NT2/D1 (cell line): ENCODE data around the gene NDUFAF3.
A peak's percentile ranks its signal among the peaks of the same experiment; 100 is the strongest.

ENCODE experiments used
- DNase-seq: peaks from one replicate; pipeline ENCODE4 v3.0.0-alpha.2; 2011; ENCODE audit warnings: low read depth, low spot score
- H3K27me3 ChIP-seq: 2 replicates; pipeline ENCODE4 v1.6.0; 2011; ENCODE audit warnings: mild to moderate bottlenecking; ENCODE audit not compliant: insufficient read length, insufficient read depth
- H3K36me3 ChIP-seq: 2 replicates; pipeline ENCODE4 v1.6.1; 2011; ENCODE audit warnings: mild to moderate bottlenecking, low read length, mixed read lengths; ENCODE audit not compliant: insufficient read depth, insufficient read length
- H3K4me1 ChIP-seq: 2 replicates; pipeline ENCODE4 v1.5.1; 2011; ENCODE audit not compliant: insufficient read depth, insufficient read length
- H3K4me3 ChIP-seq: 2 replicates; pipeline ENCODE4 v1.5.1; 2011; ENCODE audit warnings: low read depth; ENCODE audit not compliant: insufficient read length
- H3K9ac ChIP-seq: 2 replicates; pipeline ENCODE4 v1.6.0; 2011; ENCODE audit warnings: low read depth; ENCODE audit not compliant: insufficient read length
- H3K9me3 ChIP-seq: 2 replicates; pipeline ENCODE4 v1.5.1; 2011; ENCODE audit warnings: mild to moderate bottlenecking, low read length; ENCODE audit not compliant: insufficient read depth
- SUZ12 ChIP-seq: IDR thresholded peaks from 2 replicates; pipeline ENCODE4 v1.6.1; 2011; ENCODE audit not compliant: insufficient read length, insufficient read depth; ENCODE audit errors: extremely low read depth
- YY1 ChIP-seq: IDR thresholded peaks from 2 replicates; pipeline ENCODE4 v1.6.1; 2011; ENCODE audit not compliant: insufficient read length, insufficient read depth
- ZNF274 ChIP-seq: IDR thresholded peaks from 2 replicates; pipeline ENCODE4 v1.6.1; 2011; ENCODE audit warnings: mild to moderate bottlenecking, low read depth, low read length

Gene NDUFAF3

DNA sequence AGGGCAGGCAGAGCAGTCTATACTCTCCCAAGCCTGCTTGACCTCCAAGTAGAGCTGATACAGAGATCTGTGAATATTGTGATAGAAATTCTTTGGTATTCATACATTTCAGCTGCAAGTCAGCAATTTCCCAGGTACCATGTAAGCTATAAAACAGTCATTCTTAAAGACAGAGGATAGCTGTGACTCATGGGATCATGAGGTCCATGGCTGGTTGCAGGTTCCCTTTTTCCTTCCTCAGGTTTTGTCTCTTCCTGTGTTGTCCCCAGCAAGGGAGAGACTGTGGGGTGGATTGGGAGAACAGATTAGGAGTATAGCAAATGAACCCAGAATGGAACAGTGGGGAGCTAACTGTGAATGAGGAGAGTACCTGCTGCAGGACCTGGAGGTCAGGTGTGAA lies 37.3 kb upstream of the NDUFAF3 start:
- H3K27me3 ChIP-seq, result no peaks in the 10 kb centered on the region
- H3K4me3 ChIP-seq, result no peak overlapping the region
- H3K36me3 ChIP-seq, result peaks cover 60% of the 10 kb centered on the region
- DNase-seq, result no peak
- H3K9ac ChIP-seq, result no peak overlapping the region
- TF ChIP-seq YY1, result no peak
- no peak for TF ChIP-seq SUZ12
- no peak for TF ChIP-seq ZNF274
- peaks cover 5% of the 10 kb centered on the region for H3K4me1 ChIP-seq
- H3K9me3 ChIP-seq, result no peaks in the 10 kb centered on the region

DNA sequence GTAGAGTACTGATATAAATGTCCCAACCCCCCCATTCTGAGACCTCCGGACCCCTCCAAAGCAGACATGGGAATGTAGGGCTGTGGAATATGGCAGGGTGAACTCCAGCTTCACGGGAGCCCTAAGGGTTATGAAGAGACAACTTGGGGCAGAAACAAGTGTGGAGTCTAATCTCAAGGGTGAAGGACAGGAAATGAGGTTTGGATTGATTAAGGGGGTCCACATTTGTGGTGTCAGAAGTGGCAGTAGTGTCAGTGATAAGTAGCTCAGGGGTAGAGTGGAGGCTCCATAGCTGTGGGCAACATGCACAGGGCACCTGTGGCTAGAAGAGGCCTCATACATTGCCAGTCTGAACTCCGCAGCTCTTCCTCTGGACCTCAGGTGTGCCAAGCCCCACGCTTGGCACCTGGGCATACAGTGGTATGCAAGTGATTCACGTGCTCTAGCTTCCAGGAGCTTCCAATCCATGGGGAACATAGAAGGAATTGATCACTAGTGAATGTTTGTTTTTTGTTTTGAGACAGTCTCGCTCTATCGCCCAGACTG lies 36.0 kb upstream of the NDUFAF3 start:
- TF ChIP-seq YY1 (no peak), ZNF274 (no peak), SUZ12 (no peak)
- H3K36me3 ChIP-seq, result peaks cover 49% of the 10 kb centered on the region
- peaks cover 5% of the 10 kb centered on the region for H3K4me1 ChIP-seq
- no peak for DNase-seq
- no peak overlapping the region for H3K9ac ChIP-seq
- H3K27me3 ChIP-seq, result peaks cover 4% of the 10 kb centered on the region
- H3K9me3 ChIP-seq, result no peaks in the 10 kb centered on the region
- no peak overlapping the region for H3K4me3 ChIP-seq

DNA sequence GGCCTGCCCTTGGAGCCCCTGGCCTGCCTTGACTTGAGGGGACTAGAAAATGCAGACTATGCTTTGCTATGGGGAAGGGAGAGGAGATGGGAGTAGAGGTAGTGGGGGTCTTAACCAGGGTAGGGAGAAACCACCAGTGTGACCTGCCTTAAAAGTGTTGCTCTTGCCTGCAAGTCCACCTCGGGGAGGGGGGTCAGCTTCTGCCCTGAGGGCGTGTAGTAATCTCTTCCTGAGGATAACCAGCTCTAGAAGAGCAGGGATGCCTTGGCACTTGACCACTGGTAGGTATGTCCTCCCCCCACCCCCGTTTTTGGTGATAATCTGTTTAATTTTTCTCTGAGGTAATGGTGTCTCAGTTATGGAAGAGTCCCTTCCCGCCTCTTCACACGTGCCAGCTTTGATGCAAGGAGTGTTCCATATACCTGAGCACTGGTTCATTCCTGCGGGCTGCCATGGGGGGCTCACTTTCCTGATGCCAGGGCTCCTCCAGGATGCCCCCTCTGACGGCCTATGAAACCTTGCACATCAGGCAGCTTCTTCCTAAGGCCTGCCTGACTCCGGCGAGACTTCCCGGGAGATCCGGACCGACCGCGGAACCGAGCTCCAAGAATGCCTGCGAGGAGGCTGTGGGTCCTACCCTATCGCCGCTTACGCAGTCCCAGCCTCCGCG lies 32.7 kb upstream of the NDUFAF3 start:
- Histone ChIP-seq H3K4me1 (peaks cover 6% of the 10 kb centered on the region), H3K27me3 (peaks cover 4% of the 10 kb centered on the region), H3K9ac (peak overlapping the region; percentile 95), H3K4me3 (peak overlapping the region; percentile 87), H3K9me3 (no peaks in the 10 kb centered on the region), H3K36me3 (peaks cover 32% of the 10 kb centered on the region)
- no peak for DNase-seq
- TF ChIP-seq ZNF274, result no peak
- no peak for TF ChIP-seq SUZ12
- TF ChIP-seq YY1, result no peak

DNA sequence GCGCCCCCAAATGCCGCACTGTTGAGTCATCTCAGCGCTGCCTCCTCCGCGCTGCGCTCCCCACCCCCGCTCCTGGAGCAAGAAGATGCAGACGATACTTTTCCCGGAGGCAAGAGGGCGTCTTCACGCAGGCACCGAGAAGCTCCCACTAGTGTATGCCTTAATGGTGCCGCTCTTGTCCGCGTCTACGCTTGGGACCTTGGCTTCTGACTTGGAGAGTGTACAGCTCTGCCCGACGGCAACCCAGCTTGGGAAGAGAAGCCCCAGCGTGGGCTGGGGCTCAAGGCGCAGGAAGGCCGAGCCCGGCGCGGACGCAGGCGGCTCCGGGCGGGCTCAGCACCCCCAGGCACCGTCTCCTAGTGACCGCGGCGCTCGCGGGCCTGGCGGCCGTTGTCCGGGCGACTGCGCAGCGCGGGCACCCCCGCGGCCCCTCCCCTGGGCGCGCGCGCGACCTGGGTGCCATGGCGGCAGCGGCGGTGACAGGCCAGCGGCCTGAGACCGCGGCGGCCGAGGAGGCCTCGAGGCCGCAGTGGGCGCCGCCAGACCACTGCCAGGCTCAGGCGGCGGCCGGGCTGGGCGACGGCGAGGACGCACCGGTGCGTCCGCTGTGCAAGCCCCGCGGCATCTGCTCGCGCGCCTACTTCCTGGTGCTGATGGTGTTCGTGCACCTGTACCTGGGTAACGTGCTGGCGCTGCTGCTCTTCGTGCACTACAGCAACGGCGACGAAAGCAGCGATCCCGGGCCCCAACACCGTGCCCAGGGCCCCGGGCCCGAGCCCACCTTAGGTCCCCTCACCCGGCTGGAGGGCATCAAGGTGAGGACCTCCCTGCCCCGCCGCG lies 31.9 kb upstream of the NDUFAF3 start, which contains the start of gene P4HTM:
Gene P4HTM (plus strand): TSS at position 446 of the 840 bp plus-strand sequence. CDS start 16 bp downstream, at position 462.
- no peaks in the 10 kb centered on the region for H3K9me3 ChIP-seq
- TF ChIP-seq ZNF274 (no peak), SUZ12 (no peak), YY1 (peak; percentile 23)
- H3K4me1 ChIP-seq, result peaks cover 6% of the 10 kb centered on the region
- H3K27me3 ChIP-seq, result peaks cover 4% of the 10 kb centered on the region
- peak within 1 kb of the TSS; percentile 87 for H3K4me3 ChIP-seq
- H3K36me3 ChIP-seq, result peaks cover 27% of the 10 kb centered on the region
- peak within 1 kb of the TSS; percentile 95 for H3K9ac ChIP-seq
- peak; percentile 81 for DNase-seq

DNA sequence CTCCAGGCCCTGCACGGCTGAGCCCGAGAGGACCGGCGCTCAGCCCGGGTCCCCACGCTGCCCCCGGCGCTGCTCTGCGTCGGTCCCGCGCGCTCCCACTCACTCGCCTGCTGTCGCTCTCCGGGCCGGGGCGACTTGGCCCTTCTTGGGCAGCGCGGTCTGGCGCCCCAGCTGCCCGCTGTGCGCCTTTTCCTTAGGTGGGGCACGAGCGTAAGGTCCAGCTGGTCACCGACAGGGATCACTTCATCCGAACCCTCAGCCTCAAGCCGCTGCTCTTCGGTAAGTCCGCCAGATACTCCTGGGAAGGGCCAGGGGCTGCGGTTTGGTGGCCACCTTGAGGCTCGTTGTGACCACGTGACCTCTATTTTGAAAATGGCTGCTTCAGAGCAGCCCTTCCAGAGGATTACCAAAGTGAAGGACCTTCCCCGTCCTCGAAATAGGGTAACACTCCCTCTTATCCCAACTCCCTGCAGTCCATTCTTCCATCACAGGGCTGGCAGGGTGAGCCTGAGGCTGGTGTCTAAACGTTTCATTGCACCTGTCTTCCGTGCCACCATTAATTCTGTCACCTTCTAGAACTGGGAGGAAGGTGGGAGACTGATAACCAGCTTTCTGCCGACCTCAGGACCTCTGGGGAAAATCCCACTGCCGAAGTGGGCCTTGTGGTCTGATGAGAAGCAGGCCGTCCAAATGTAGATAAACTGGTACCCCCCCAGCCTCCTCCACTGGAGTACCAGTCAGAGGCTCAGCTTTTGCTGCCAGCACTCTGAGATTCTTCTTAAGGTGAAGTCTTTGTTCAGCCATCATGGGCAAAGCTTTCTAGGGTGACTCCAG lies 31.1 kb upstream of the NDUFAF3 start:
- H3K9me3 ChIP-seq, result no peaks in the 10 kb centered on the region
- H3K4me1 ChIP-seq, result peaks cover 6% of the 10 kb centered on the region
- DNase-seq, result no peak
- TF ChIP-seq SUZ12 (no peak), YY1 (peak; percentile 39)
- H3K4me3 ChIP-seq, result peak overlapping the region; percentile 87
- peaks cover 19% of the 10 kb centered on the region for H3K36me3 ChIP-seq
- H3K9ac ChIP-seq, result peak overlapping the region; percentile 95
- peaks cover 4% of the 10 kb centered on the region for H3K27me3 ChIP-seq

DNA sequence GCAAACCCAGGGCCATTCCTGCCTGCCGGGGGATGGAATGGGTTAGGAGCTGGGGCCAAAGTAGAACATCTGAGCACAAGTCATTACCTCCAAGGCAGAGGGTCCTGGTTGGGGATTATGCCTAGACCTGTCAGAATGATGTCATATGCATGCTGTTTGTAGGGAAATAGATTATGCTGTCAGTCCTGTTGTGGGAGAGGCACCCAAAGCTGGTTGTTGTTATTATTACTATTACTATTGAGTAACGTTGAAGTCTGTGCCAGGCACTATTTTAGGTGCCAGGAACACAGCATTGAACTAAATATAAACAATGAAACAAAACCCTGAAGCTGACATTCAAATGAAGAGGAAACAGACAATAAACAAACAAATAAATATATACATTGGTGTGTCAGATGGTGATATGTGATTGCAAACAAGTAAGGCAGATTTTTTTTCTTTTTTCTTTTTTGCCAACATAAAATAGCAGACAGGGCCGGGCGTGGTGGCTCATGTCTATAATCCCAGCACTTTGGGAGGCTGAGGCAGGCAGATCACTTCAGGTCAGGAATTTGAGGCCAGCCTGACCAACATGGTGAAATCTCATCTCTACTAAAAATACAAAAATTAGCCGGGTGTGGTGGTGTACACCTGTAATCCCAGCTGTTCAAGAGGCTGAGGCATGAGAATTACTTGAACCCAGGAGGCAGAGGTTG lies 29.9 kb upstream of the NDUFAF3 start:
- Histone ChIP-seq H3K36me3 (peaks cover 21% of the 10 kb centered on the region), H3K9ac (no peak overlapping the region), H3K9me3 (no peaks in the 10 kb centered on the region), H3K4me1 (peaks cover 6% of the 10 kb centered on the region), H3K4me3 (no peak overlapping the region), H3K27me3 (peaks cover 4% of the 10 kb centered on the region)
- TF ChIP-seq YY1 (no peak), SUZ12 (no peak), ZNF274 (no peak)
- DNase-seq, result no peak
